Endodermal cell (in vitro differentiated cells): ENCODE results near the gene CEND1. TPM values are rescaled to one million over a fixed set of nuclear protein-coding genes. Genes with fewer than 3 reads are reported as not detected.
"Not testable (repeated sequence)": the region's sequence is repeated elsewhere in the genome, so short reads cannot be mapped to it uniquely, and the experiment has no call there.

ENCODE experiments used
- DNase-seq: peaks from one replicate; pipeline ENCODE4 v3.0.0-alpha.2; 2017
- H3K27ac ChIP-seq: 2 replicates; pipeline ENCODE4 v1.5.1; 2013; ENCODE audit warnings: mild to moderate bottlenecking, low read depth, low read length, moderate library complexity
- H3K27me3 ChIP-seq: 2 replicates; pipeline ENCODE4 v1.6.1; 2013; ENCODE audit warnings: mild to moderate bottlenecking, low read length, moderate library complexity; ENCODE audit not compliant: insufficient read depth, control insufficient read depth, poor library complexity, severe bottlenecking
- H3K36me3 ChIP-seq: 2 replicates; pipeline ENCODE4 v1.7.0; 2013; ENCODE audit warnings: mild to moderate bottlenecking, low read length, moderate library complexity; ENCODE audit not compliant: control insufficient read depth, insufficient read depth
- H3K4me1 ChIP-seq: one replicate; pipeline ENCODE4 v1.7.0; 2013; ENCODE audit warnings: low read length; ENCODE audit not compliant: control insufficient read depth, insufficient read depth
- H3K4me3 ChIP-seq: 2 replicates; pipeline ENCODE4 v1.5.1; 2013; ENCODE audit warnings: mild to moderate bottlenecking, low read length, moderate library complexity
- H3K9ac ChIP-seq: 2 replicates; pipeline ENCODE4 v1.6.1; 2013; ENCODE audit warnings: mild to moderate bottlenecking, low read length, moderate library complexity; ENCODE audit not compliant: poor library complexity, severe bottlenecking; ENCODE audit errors: extremely low read depth
- H3K9me3 ChIP-seq: 2 replicates; pipeline ENCODE4 v1.6.1; 2013; ENCODE audit warnings: mild to moderate bottlenecking, low read length, moderate library complexity; ENCODE audit not compliant: control insufficient read depth
- H3K27ac Mint-ChIP-seq: 2 replicates; pipeline ENCODE4 v1.8.0; 2020; ENCODE audit warnings: mixed read lengths
- H3K27me3 Mint-ChIP-seq: 2 replicates; pipeline ENCODE4 v1.8.0; 2021; ENCODE audit warnings: mild to moderate bottlenecking, mixed read lengths; ENCODE audit not compliant: insufficient read depth
- H3K36me3 Mint-ChIP-seq: 2 replicates; pipeline ENCODE4 v1.8.0; 2020; ENCODE audit warnings: low read depth, mixed read lengths
- H3K4me1 Mint-ChIP-seq: 2 replicates; pipeline ENCODE4 v1.8.0; 2020; ENCODE audit warnings: mixed read lengths
- H3K4me3 Mint-ChIP-seq: 2 replicates; pipeline ENCODE4 v1.8.0; 2020; ENCODE audit warnings: mild to moderate bottlenecking, moderate library complexity, mixed read lengths
- H3K9me3 Mint-ChIP-seq: 2 replicates; pipeline ENCODE4 v1.8.0; 2020; ENCODE audit warnings: mild to moderate bottlenecking, mixed read lengths
- WGBS, 2 experiments: methylation state at CpG; one replicate each; pipeline versions ENCODE4 v1.1.5 to v1.1.7; 2013; ENCODE audit warnings: missing lambda C conversion rate in 2 of 2, mixed read lengths in 1 of 2; ENCODE audit not compliant: insufficient coverage in 1 of 2, insufficient read length in 1 of 2; 5-methylcytosine and 5-hydroxymethylcytosine counted together
- total RNA-seq, 2 donors: library from RNA; stranded (reverse); fragmentation: NEBNext Ultra II Directional in 1 of 2; extraction: Animal tissue kit (Norgen Biotek cat#: 25700) in 1 of 2; gene quantifications; 2 replicates in 1 of 2; 3 replicates in 1 of 2; pipeline ENCODE4 v1.2.1, GENCODE V29; 2021
- TF ChIP-seq, protein P1 (sequence below): fragments of 200-600 bp; sonication (generic); conservative IDR thresholded peaks from 2 replicates; pipeline ENCODE4 v1.5.0; 2021; ENCODE audit warnings: antibody characterized with exemption, mild to moderate bottlenecking

CEND1 gene
- total RNA-seq, 2 donors from 2014 or later, result not detected

GRCh38 chr11:742156-742546 lies 47.7 kb downstream of the CEND1 start:
- 81 to 91% methylated on average over 3 of the region's 3 CpGs for WGBS, 2 experiments
- Mint-ChIP-seq H3K27ac (no peak overlapping the region), H3K4me1 (peaks cover 3% of the 10 kb centered on the region), H3K9me3 (no peaks in the 10 kb centered on the region), H3K4me3 (no peak overlapping the region), H3K36me3 (no peaks in the 10 kb centered on the region), H3K27me3 (peaks cover 6% of the 10 kb centered on the region)
- no peaks in the 10 kb centered on the region for H3K27me3 ChIP-seq
- no peak overlapping the region for H3K27ac ChIP-seq
- H3K4me1 ChIP-seq, result peaks cover 2% of the 10 kb centered on the region
- no peak overlapping the region for H3K9ac ChIP-seq
- DNase-seq, result peak; percentile 61
- no peaks in the 10 kb centered on the region for H3K36me3 ChIP-seq
- TF ChIP-seq, protein P1, sequence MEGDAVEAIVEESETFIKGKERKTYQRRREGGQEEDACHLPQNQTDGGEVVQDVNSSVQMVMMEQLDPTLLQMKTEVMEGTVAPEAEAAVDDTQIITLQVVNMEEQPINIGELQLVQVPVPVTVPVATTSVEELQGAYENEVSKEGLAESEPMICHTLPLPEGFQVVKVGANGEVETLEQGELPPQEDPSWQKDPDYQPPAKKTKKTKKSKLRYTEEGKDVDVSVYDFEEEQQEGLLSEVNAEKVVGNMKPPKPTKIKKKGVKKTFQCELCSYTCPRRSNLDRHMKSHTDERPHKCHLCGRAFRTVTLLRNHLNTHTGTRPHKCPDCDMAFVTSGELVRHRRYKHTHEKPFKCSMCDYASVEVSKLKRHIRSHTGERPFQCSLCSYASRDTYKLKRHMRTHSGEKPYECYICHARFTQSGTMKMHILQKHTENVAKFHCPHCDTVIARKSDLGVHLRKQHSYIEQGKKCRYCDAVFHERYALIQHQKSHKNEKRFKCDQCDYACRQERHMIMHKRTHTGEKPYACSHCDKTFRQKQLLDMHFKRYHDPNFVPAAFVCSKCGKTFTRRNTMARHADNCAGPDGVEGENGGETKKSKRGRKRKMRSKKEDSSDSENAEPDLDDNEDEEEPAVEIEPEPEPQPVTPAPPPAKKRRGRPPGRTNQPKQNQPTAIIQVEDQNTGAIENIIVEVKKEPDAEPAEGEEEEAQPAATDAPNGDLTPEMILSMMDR, result no peak
- peaks cover 5% of the 10 kb centered on the region for H3K9me3 ChIP-seq
- H3K4me3 ChIP-seq, result no peak overlapping the region

GRCh38 chr11:737899-738298 lies 52.0 kb downstream of the CEND1 start:
- not testable (repeated sequence) for H3K27me3 ChIP-seq, H3K27ac Mint-ChIP-seq, H3K4me1 Mint-ChIP-seq, H3K36me3 Mint-ChIP-seq, H3K36me3 ChIP-seq, H3K4me1 ChIP-seq, DNase-seq, H3K4me3 Mint-ChIP-seq, H3K9ac ChIP-seq, H3K27ac ChIP-seq, H3K9me3 ChIP-seq, H3K4me3 ChIP-seq
- whole genome bisulfite sequencing, 2 experiments, result 81 to 88% methylated on average over 9 to 10 of the region's 10 CpGs
- Mint-ChIP-seq H3K9me3 (peaks cover 14% of the 10 kb centered on the region), H3K27me3 (peaks cover 12% of the 10 kb centered on the region)

GRCh38 chr11:737366-737765 lies 52.5 kb downstream of the CEND1 start:
- TF ChIP-seq, protein P1, result no peak
- Mint-ChIP-seq H3K27me3 (peaks cover 12% of the 10 kb centered on the region), H3K36me3 (peaks cover 3% of the 10 kb centered on the region), H3K27ac (no peak overlapping the region), H3K4me1 (no peaks in the 10 kb centered on the region), H3K9me3 (peaks cover 14% of the 10 kb centered on the region), H3K4me3 (no peak overlapping the region)
- Histone ChIP-seq H3K4me3 (no peak overlapping the region), H3K36me3 (no peaks in the 10 kb centered on the region), H3K27ac (peak overlapping the region; percentile 38), H3K9me3 (peaks cover 5% of the 10 kb centered on the region), H3K4me1 (peaks cover 1% of the 10 kb centered on the region), H3K9ac (no peak overlapping the region), H3K27me3 (no peaks in the 10 kb centered on the region)
- no peak for DNase-seq
- WGBS, 2 experiments, result 89 to 93% methylated on average over 10 to 11 of the region's 11 CpGs

Other genes with a start within 250 kb of the CEND1 start
- gene LMNTD2, start 229.4 kb downstream of the CEND1 start, total RNA-seq, result 10 to 100 TPM in 1 of 2 donors, 1 to 10 TPM in 1; 8.5 to 13.3 TPM
- 10 to 100 TPM; 34.2 to 36.3 TPM for gene RASSF7, start 229.1 kb downstream of the CEND1 start, total RNA-seq
- gene PHRF1, start 213.6 kb downstream of the CEND1 start, total RNA-seq, result 10 to 100 TPM; 43.4 to 48.0 TPM
- gene IRF7, start 174.1 kb downstream of the CEND1 start, total RNA-seq, result 10 to 100 TPM in 1 of 2 donors, 1 to 10 TPM in 1; 9.3 to 16.8 TPM
- under 1 TPM; 0.13 to 0.27 TPM for gene CDHR5, start 165.1 kb downstream of the CEND1 start, total RNA-seq
- gene SCT, start 162.9 kb downstream of the CEND1 start, total RNA-seq, result 1 to 10 TPM; 3.9 to 6.1 TPM
- gene DRD4, start 152.8 kb downstream of the CEND1 start, total RNA-seq, result 1 to 10 TPM; 1.8 to 2.7 TPM
- gene DEAF1, start 94.9 kb downstream of the CEND1 start, total RNA-seq, result 10 to 100 TPM; 44.1 to 51.9 TPM
- gene TMEM80, start 94.3 kb downstream of the CEND1 start, total RNA-seq, result 10 to 100 TPM; 13.2 to 19.1 TPM
- gene EPS8L2, start 83.9 kb downstream of the CEND1 start, total RNA-seq, result 10 to 100 TPM; 26.2 to 28.0 TPM
- 100 to 1,000 TPM; 177 to 221 TPM for gene TALDO1, start 42.6 kb downstream of the CEND1 start, total RNA-seq
- 10 to 100 TPM; 57.2 to 63.2 TPM for gene GATD1, start 12.6 kb downstream of the CEND1 start, total RNA-seq
- 10 to 100 TPM; 46.5 to 56.2 TPM for gene SLC25A22, start 8.2 kb upstream of the CEND1 start, total RNA-seq
- 10 to 100 TPM; 39.9 to 48.8 TPM for gene PIDD1, start 15.1 kb upstream of the CEND1 start, total RNA-seq
- 1,000 to 10,000 TPM; 1,966 to 2,020 TPM for gene RPLP2, start 19.9 kb upstream of the CEND1 start, total RNA-seq
- gene PNPLA2, start 28.8 kb upstream of the CEND1 start, total RNA-seq, result 10 to 100 TPM; 77.0 to 77.6 TPM
- gene CRACR2B, start 37.8 kb upstream of the CEND1 start, total RNA-seq, result 10 to 100 TPM; 22.3 to 28.1 TPM
- gene CD151, start 42.9 kb upstream of the CEND1 start, total RNA-seq, result 100 to 1,000 TPM; 139 to 165 TPM
- gene POLR2L, start 52.4 kb upstream of the CEND1 start, total RNA-seq, result 100 to 1,000 TPM; 139 to 148 TPM
- 10 to 100 TPM; 56.8 to 71.1 TPM for gene TSPAN4, start 52.8 kb upstream of the CEND1 start, total RNA-seq
- gene CHID1, start 120.7 kb upstream of the CEND1 start, total RNA-seq, result 10 to 100 TPM; 82.0 to 83.5 TPM
- 10 to 100 TPM; 79.4 to 97.7 TPM for gene AP2A2, start 135.8 kb upstream of the CEND1 start, total RNA-seq
- gene MUC6, start 246.6 kb upstream of the CEND1 start, total RNA-seq, result under 1 TPM; 0.26 to 0.40 TPM